PC-3 (cell line): Measurements from ENCODE around the gene KDM4C.
A peak's percentile ranks its signal among the peaks of the same experiment; 100 is the strongest.

Experiments
- EZH2 ChIP-seq: fragments of 300-600 bp; sonication (generic); IDR thresholded peaks from one replicate; pipeline ENCODE4 v1.6.1; 2017; ENCODE audit warnings: antibody characterized with exemption, mild to moderate bottlenecking, low read length; ENCODE audit not compliant: unreplicated experiment
- EZH2phosphoT487 ChIP-seq: fragments of 300-600 bp; sonication (generic); IDR thresholded peaks from 2 replicates; pipeline ENCODE4 v1.6.1; 2018; ENCODE audit warnings: mild to moderate bottlenecking, antibody characterized with exemption, low read length, borderline replicate concordance
- TF ChIP-seq, protein P1 (sequence below): fragments of 300-600 bp; sonication (generic); conservative IDR thresholded peaks from 2 replicates; pipeline ENCODE4 v1.5.1; 2017; ENCODE audit warnings: antibody characterized with exemption, low read depth, mild to moderate bottlenecking, low read length

- TF ChIP-seq, protein P1, sequence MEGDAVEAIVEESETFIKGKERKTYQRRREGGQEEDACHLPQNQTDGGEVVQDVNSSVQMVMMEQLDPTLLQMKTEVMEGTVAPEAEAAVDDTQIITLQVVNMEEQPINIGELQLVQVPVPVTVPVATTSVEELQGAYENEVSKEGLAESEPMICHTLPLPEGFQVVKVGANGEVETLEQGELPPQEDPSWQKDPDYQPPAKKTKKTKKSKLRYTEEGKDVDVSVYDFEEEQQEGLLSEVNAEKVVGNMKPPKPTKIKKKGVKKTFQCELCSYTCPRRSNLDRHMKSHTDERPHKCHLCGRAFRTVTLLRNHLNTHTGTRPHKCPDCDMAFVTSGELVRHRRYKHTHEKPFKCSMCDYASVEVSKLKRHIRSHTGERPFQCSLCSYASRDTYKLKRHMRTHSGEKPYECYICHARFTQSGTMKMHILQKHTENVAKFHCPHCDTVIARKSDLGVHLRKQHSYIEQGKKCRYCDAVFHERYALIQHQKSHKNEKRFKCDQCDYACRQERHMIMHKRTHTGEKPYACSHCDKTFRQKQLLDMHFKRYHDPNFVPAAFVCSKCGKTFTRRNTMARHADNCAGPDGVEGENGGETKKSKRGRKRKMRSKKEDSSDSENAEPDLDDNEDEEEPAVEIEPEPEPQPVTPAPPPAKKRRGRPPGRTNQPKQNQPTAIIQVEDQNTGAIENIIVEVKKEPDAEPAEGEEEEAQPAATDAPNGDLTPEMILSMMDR = peak; percentile 54; the same call in 1 of the 2 replicates
- no peak for TF ChIP-seq EZH2
- TF ChIP-seq EZH2phosphoT487 = no peak
Observed at GRCh38 chr9:6739218-6739617, 18.6 kb upstream of the KDM4C start.
